MM.1S (cell line): ENCODE data around the gene AFG3L2.

ENCODE experiments used
- CTCF ChIP-seq: fragments of 300-600 bp; sonication (generic); IDR thresholded peaks from 2 replicates; pipeline ENCODE4 v1.5.1; 2016; ENCODE audit warnings: antibody characterized with exemption, low read length, mixed read lengths
- EZH2 ChIP-seq: fragments of 300-600 bp; sonication (generic); optimal IDR thresholded peaks from 2 replicates; pipeline ENCODE3; 2017; ENCODE audit warnings: low read depth, mild to moderate bottlenecking, antibody characterized with exemption, low read length, mixed read lengths
- EZH2phosphoT487 ChIP-seq: fragments of 300-600 bp; sonication (generic); IDR thresholded peaks from 2 replicates; pipeline ENCODE4 v1.6.1; 2018; ENCODE audit warnings: antibody characterized with exemption, low read length

GRCh38 chr18:12283666-12284065 lies 93.4 kb downstream of the AFG3L2 start:
- no peak for TF ChIP-seq CTCF
- TF ChIP-seq EZH2 = no peak
- TF ChIP-seq EZH2phosphoT487 = no peak
